HG02840 (cell line): ENCODE measurements around the gene TMPRSS4.
"Not testable (repeated sequence)": the region's sequence is repeated elsewhere in the genome, so short reads cannot be mapped to it uniquely, and the experiment has no call there.

Experiments
- ATAC-seq: cut with Tn5 transposase; IDR thresholded peaks from one replicate; pipeline ENCODE4 v1.9.1; 2021; ENCODE audit warnings: mild to moderate bottlenecking, moderate library complexity, moderate number of reproducible peaks; ENCODE audit not compliant: unreplicated experiment, low FRiP score

Gene TMPRSS4

DNA sequence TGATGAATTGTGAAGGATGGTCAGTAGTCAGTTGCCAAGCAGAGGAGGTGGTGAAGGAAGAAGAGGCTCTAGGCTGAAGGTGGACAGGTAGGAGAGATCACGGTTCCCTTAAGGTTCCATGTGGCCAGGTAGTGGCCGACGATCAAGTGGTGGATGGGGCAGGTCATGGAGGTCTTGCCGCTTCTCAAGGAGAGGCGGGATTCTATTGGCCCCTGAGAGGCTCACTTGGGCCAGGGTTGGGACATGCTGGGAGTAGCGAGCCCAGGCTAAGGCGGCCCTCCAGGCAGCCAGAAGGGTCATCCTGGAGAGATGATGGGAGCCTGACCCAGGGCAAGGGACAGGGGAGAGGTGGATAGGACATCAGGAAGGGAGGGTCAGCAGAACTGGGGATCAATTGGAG, 20.9 kb upstream of the TMPRSS4 start:
- ATAC-seq, result no peak

- no peak for ATAC-seq
Measured at GRCh38 chr11:118056806-118057205, 20.1 kb upstream of the TMPRSS4 start.

- ATAC-seq, result no peak
Measured at GRCh38 chr11:118057251-118058145, 19.4 kb upstream of the TMPRSS4 start.

DNA sequence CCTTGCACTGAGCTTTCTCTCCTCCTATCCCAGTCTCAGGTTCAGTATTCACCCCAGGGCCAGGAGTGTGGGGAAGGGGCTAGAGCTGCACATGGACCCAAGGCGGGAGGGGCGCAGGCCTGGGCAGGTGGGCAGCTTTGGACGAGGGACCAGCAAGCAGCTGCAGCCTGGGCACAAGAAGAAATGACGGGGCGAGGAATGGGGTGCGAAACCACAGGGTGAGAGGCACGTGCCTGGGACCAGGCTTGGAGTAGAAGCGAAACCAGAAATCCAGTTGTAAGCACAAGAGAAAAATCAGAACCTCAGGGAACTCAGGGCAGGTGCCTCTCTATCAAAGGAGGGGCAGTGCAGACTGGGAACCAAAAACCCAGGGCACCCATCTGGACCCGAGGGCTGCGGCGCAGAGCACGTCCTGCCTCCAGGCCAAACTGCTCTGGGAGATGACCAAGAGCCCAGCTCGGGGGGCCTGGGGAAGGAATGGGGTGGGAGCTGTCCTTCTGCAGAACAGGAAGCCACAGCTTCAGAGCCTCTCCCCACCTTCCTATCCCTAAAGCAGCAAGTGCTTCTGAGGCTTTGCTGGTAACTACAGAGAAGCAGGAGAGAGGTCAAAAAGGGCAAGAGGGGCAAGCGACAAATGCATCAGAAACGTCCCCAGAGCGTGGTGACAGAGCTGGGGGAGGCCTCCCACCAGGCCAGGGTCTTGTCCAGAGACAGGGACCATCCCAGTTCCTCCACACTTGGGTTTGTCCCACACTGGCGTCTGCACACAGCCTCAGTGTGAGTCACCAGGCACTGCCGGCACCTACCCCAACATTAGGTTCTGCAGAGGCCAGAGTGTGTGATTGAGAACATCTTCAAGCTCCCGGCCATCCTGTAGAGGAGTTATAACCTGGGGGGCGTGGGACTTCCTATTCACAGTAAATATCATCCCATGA, 18.3 kb upstream of the TMPRSS4 start:
- no peak for ATAC-seq

- ATAC-seq, result no peak
Measured at GRCh38 chr11:118059246-118059940, 17.5 kb upstream of the TMPRSS4 start.

DNA sequence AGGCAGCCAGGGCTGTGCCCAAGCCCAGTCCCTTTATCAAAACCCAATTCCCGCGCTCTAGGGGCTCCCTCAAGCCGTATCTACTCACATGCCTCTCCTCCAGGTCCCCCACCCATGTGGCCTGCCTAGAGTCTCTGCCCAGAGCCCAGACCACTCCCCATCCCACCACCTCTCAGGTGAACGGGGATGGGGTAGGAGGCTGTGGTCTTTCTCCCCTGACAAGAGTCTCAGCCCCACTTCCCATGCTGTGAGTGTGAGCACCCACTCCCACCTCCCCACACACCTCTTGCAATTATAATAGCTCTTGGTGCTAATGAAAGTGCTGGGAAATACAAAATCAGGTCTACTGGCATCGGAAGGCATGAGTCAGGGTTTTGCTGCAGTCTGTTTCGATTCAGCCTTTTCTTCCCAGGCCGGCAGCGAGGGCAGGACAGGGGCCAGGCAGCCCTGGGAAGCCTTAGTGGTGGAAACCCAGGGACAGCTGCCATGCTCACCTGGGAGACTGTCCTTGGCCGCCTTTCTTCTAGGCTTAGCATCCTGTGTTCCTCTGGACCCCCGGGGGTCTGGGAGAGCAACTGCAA, 16.7 kb upstream of the TMPRSS4 start:
- no peak for ATAC-seq

DNA sequence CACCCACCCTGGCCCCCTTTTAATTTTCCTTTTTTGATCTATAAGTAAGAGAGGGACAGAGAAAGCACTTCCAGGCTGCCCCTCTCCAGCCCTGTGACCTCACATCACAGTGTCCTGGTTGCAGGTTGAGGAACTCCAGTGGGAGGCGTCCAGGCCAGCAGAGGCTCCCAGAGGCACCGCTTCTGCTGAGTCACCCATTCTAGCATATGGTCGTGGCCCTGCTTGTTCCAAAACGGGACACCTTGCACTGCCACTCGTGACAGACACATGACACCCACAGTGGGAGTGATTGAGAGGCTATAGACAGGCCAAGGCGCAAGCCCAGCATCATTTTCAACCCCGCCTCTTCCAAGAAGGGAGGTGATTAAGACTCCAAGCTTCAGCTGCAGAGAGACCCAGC, 16.0 kb upstream of the TMPRSS4 start:
- no peak for ATAC-seq

GRCh38 chr11:118061586-118062125, 15.2 kb upstream of the TMPRSS4 start:
- ATAC-seq, result no peak

DNA sequence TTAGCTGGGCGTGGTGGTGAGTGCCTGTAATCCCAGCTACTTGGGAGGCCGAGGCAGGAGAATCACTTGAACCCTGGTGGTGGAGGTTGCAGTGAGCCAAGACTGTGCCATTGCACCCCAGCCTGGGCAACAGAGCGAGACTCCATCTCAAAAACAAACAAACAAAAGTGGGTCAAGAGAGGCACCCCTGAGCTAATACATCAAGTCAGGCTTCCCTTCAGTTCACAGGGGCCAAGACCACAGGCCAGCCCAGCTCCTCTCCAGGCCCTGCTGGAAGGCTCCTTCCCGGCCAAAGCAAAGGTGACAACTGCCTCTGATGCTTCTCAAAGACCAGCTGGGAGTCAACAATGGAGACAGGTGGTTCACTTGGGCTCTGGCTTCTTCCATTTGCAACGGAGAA, 14.7 kb upstream of the TMPRSS4 start:
- not testable (repeated sequence) for ATAC-seq

GRCh38 chr11:118062631-118063030, 14.2 kb upstream of the TMPRSS4 start:
- ATAC-seq, result not testable (repeated sequence)

DNA sequence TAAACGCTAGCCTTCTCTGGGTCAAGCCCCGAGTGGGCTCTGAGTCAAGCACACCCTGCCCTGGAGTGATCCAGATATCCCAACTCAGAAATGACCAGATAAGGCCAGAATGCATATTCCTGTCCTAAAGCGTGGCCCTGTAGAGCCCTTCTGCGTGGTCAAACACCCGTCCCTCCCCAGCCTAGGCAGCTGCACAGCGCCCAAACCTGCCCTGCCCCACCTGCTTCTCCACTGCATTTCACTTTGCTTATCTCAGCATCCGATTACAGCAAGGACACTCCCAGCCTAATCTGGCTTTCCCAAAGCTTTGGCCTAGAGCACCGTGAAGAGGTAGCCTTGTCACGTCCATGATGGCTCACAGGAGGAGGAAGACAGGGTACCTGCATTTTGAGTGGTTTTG, 11.9 kb upstream of the TMPRSS4 start:
- ATAC-seq, result no peak

DNA sequence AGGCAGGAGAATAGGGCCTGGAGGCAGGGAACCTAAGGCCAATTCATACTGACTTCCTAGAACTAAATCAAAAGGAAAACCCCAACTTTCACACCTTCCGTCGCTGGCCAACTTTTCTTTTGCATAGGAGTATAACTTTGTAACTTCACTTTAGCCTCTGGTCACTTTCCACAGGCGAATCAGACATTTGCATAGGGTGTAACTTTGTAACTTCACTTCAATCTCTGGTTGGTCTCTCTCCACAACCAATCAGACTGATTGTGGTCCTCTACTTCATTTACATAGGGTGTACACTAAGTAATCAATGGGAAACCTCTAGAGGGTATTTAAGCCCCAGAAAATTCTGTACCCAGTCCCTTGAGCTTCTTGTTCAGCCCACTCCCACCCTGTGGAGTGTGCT, 11.5 kb upstream of the TMPRSS4 start:
- no peak for ATAC-seq

GRCh38 chr11:118067006-118067405, 9.9 kb upstream of the TMPRSS4 start:
- no peak for ATAC-seq

DNA sequence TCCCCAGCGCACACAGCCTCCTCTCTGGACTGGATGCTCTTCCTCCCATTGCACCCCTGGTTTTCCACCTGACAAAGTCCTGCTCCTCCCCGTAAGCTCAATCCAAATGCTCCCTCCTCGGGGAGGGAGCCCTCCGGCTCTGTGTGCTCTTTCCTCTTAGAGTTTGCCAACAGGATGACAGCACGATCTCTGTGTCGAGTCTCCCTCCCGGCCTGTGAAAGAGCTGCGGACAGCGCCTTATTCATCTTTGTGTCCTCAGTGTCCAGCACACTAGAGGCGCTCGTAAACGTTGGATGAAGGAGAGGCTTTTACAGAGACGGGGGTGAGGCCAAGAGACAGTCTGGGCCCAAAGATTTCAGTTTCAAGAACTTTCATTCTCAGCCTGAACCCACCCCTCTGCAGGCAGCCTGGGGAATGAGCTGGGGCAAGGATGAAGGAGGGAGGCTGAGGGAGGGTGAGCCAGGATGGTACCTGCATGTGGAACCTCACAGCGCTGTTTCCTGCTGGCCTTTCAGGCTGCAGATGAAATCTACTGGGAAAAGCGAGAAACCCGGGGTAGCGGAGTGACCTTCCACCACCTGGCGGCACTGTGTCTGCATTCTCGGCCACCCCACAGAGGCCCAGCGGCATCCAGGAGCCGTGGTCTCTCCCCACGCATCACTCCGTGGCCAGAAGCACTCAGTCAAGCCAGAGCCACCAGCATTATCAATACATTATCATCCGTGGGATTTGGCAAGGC, 8.5 kb upstream of the TMPRSS4 start:
- no peak for ATAC-seq

GRCh38 chr11:118068945-118069612, 7.8 kb upstream of the TMPRSS4 start:
- ATAC-seq, result no peak

- ATAC-seq, result no peak
Measured at GRCh38 chr11:118071416-118072030, 5.4 kb upstream of the TMPRSS4 start.

DNA sequence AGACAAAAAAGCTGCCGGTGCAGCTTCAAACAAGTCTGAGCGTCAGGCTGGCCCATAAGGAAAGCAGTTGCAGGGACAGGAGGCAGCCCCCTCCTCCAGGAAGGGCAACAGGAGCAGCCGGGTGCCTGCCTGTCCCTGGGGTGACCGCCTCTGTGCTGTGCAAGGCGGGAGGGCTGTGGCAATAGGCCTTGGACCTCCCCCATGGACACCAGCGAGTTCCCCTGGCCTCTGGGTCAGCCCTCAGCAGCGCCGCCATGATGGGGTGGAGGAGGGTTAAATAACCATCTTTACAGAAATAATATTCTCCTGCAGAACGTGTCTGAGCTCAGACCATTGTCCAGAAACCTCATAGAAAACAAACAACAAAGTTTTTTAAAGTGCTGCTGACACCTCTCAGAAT, 3.3 kb upstream of the TMPRSS4 start:
- ATAC-seq, result no peak

GRCh38 chr11:118074091-118074685, 2.7 kb upstream of the TMPRSS4 start:
- no peak for ATAC-seq
